ENCODE results near the gene PACSIN1. TPM values are rescaled to one million over a fixed set of nuclear protein-coding genes. Genes with fewer than 3 reads are reported as not detected.

PACSIN1 gene, protein sequence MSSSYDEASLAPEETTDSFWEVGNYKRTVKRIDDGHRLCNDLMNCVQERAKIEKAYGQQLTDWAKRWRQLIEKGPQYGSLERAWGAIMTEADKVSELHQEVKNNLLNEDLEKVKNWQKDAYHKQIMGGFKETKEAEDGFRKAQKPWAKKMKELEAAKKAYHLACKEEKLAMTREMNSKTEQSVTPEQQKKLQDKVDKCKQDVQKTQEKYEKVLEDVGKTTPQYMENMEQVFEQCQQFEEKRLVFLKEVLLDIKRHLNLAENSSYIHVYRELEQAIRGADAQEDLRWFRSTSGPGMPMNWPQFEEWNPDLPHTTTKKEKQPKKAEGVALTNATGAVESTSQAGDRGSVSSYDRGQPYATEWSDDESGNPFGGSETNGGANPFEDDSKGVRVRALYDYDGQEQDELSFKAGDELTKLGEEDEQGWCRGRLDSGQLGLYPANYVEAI
- total RNA-seq (under 1 TPM; 0.41 to 0.47 TPM), polyA plus RNA-seq (under 1 TPM; 0.06 to 0.82 (median 0.07) TPM), total RNA-seq (0 to 0.86 (median 0.04) reads per million in 6 experiments)

DNA sequence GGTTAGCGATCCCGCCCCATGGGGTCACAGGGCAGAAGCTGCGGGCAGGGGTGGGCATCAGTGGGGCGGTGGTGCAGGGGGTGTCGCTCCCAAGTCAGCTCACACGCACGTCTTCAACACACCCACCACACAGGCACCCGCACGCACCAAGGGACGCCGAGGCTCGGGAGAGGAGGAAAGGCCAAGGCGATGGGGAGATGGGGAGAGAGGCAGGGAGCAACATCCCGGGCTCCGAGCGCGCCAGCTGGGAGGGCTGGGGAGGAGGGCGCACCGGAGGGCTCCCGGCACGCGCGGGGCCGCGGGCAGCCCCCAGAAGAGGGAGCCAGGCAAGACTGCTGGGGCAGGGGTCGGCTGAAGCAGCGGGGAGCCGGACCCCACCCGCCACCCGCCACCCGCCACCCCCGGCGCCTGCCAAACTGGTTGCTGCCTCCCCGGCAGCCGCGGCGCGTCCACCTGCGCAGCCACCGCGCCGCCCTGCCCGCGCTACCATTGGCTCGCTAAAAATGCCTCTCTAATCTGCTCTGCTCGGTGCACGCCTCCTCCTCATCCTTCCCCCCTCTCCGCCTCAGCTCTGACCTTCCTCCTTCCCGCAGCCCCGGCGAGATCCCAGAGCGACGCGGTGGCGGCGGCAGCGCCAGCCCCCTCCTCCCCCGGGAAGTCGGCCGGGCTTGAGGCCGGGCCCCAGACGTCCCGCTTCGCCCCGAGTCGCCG lies at the start of gene PACSIN1:
PACSIN1 (plus strand) TSS at position 546 of the 711 bp plus-strand sequence. CDS start 60,230 bp downstream, outside the sequence.
- no peaks in the 10 kb centered on the region for H3K36me3 Mint-ChIP-seq
- peaks cover 16 to 38% (median 24%) of the 10 kb centered on the region in 5 donors for H3K27me3 Mint-ChIP-seq
- peaks cover 3 to 23% (median 7%) of the 10 kb centered on the region in 4 donors for H3K4me1 Mint-ChIP-seq
- peak within 1 kb of the TSS in 1 of 10 donors; percentile 40 for H3K27ac Mint-ChIP-seq
- H3K4me3 Mint-ChIP-seq, result peak within 1 kb of the TSS; percentile 7 to 75 (median 58)
- no peaks in the 10 kb centered on the region for H3K9me3 Mint-ChIP-seq
- POLR2A ChIA-PET, result interaction anchor here (0.5 kb wide), 1 partner anchor 120 kb away, joined by 3 read pairs; no protein-coding TSS in a partner anchor
- DNase-seq (no peak), ATAC-seq (peak; percentile 63 to 67)

DNA sequence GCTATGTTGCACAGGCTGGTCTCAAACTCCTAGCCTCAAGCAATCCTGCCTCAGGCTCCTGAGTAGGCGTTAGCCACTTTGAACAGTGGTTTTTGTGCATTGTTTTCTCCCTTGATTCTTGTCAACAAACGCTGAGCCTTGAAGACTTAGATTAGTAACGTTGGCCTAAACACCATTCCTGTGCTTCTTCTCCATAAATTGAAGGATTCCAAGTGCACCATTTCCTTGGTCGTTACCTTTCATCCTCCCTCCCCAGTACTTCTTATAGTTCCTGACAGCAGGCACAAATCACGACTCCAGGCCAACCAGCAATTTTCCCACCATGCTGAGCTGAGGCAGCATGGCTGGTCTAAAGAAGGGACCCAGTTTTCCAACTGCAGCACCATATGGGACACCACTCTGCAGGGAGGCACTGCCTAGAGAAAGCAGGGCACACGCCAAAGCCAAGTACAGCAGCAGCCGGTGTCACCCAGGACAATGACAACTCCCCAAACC lies 49.0 kb upstream of the PACSIN1 start:
- peak overlapping the region in 2 of 10 donors; percentile 40 to 58 for H3K27ac Mint-ChIP-seq
- no peaks in the 10 kb centered on the region for H3K27me3 Mint-ChIP-seq
- POLR2A ChIA-PET, result interaction anchor here (2.9 to 4.6 kb wide), 2 partner anchors 8 to 168 kb away, joined by 28 to 34 read pairs; partner anchors contain the start of genes RPS10 and SMIM29
- no peaks in the 10 kb centered on the region for H3K9me3 Mint-ChIP-seq
- H3K36me3 Mint-ChIP-seq, result peaks cover 5 to 76% (median 9%) of the 10 kb centered on the region in 3 donors
- peaks cover 9 to 22% (median 14%) of the 10 kb centered on the region in 4 donors for H3K4me1 Mint-ChIP-seq
- ATAC-seq (no peak), DNase-seq (no peak)
- peak overlapping the region in 1 of 10 donors; percentile 13 for H3K4me3 Mint-ChIP-seq

DNA sequence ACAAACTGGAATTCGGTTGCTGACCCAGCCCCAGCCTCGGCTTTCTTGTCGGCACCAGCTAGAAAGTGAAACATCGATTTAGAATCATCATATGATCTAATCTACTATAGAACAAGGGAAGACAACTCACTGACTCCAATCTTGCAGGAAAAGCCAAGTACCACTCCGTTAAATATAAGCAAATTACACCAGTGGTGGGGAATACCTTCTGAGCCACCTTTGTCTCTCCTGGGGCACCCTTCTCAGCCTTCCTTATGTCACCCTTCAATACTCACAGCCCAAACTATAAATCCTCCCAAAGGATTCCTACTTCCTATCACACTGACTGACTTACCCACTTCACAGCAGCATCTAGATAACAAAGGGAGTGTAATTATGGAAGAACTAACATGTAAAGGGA lies 47.5 kb upstream of the PACSIN1 start:
- peaks cover 5 to 88% (median 11%) of the 10 kb centered on the region in 3 donors for H3K36me3 Mint-ChIP-seq
- H3K4me1 Mint-ChIP-seq, result peaks cover 10 to 29% (median 17%) of the 10 kb centered on the region in 4 donors
- no peaks in the 10 kb centered on the region for H3K27me3 Mint-ChIP-seq
- peak overlapping the region in 4 of 10 donors; percentile 8 to 56 (median 18) for H3K27ac Mint-ChIP-seq
- H3K4me3 Mint-ChIP-seq, result no peak overlapping the region
- POLR2A ChIA-PET, result no interaction called here
- H3K9me3 Mint-ChIP-seq, result no peaks in the 10 kb centered on the region
- DNase-seq, result no peak
- no peak for ATAC-seq

DNA sequence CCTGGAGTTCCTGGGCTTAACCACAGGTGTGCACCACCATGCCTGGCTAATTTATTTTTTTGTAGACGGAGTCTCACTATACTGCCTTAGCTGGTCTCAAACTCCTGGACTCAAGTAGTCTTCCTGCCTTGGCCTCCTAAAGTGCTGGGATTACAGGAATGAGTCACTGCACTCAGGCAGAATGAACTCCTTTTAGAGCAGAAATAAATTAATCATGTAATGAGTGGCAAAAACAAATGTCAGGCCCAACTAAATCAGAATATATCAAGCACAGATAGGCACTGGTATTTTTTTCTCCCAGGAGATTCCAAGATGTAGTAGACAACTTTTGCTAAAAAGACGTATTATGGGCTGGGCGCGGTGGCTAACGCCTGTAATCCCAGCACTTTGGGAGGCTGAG lies 42.6 kb upstream of the PACSIN1 start:
- Mint-ChIP-seq H3K4me1 (peaks cover 14 to 47% (median 34%) of the 10 kb centered on the region in 4 donors), H3K9me3 (no peaks in the 10 kb centered on the region), H3K36me3 (peaks cover 4 to 72% (median 13%) of the 10 kb centered on the region in 3 donors), H3K27ac (peak overlapping the region in 7 of 10 donors; percentile 27 to 96 (median 56)), H3K4me3 (peak overlapping the region in 7 of 10 donors; percentile 4 to 75 (median 28)), H3K27me3 (no peaks in the 10 kb centered on the region)
- ATAC-seq (no peak), DNase-seq (no peak)
- POLR2A ChIA-PET, result interaction anchor here (1.2 to 3.5 kb wide), 3 partner anchors 8 to 227 kb away, joined by 4 to 34 read pairs (median 8); no protein-coding TSS in a partner anchor

DNA sequence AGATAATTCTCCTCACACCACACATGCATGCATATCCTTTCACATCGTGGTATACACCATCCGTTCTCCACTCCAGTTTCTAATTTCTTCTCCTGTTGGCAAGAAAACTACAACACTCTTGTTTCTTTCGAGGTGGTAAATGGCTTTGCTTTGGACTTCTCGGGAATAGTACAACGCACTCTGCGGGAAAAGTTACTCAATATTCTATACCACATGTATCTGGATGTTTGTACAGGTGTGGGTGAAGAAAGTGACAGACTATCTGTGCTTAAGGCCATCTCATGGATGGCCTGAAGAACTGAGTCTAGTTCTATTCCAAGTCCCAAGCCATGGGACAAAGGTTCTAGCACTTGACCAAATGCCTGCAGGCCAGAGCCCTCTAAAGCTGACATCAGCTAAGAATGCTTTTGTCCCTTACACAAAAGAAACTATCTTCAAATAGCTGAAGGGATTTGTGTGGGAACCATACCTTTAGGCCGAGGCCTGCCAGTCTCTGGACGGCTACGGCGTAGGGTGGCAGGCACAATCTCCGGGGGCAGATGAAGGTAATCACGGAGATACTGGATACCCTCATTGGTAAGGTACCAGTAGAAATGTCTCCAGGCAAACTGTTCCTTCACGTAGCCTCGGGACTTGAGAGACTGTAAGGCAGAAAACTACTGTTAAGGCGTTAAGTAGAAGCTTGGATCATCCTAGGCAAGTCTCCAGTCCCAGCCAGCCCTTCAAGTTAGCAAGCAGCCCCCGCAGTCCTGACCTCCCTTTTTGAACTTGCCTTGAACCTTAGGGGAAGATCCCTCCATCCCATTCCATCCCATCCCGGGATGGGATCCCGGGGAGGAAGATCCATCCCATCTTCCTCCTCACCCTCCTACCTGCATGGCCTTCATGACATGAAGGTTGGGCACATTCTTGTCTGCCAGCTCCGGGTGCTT lies 41.4 kb upstream of the PACSIN1 start:
- H3K27ac Mint-ChIP-seq, result peak overlapping the region; percentile 96 to 99 (median 98)
- peaks cover 4 to 60% (median 13%) of the 10 kb centered on the region in 3 donors for H3K36me3 Mint-ChIP-seq
- no peak for ATAC-seq
- POLR2A ChIA-PET, result interaction anchor here (0.8 to 3.5 kb wide), 8 partner anchors 9 to 235 kb away, joined by 3 to 34 read pairs (median 6); no protein-coding TSS in a partner anchor
- no peaks in the 10 kb centered on the region for H3K9me3 Mint-ChIP-seq
- DNase-seq, result no peak
- H3K4me3 Mint-ChIP-seq, result peak overlapping the region; percentile 93 to 99 (median 98)
- H3K27me3 Mint-ChIP-seq, result no peaks in the 10 kb centered on the region
- peaks cover 11 to 42% (median 34%) of the 10 kb centered on the region in 4 donors for H3K4me1 Mint-ChIP-seq

DNA sequence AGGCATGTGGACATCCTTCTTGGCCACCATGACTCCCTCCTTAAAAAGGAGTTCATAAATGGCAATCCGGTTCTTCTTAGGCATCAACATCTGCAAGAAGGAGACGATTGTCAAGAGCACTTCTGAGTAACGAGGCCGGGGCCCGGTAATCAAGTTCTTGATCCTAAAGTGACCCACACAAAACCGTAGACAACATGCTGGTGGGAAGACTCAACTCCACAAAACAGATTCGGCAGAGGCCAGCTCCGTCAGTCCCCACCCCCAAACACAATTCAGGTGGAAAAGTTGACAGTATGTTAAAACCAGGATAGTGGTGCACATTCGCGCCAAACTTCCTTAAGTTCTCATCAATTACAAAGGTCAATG lies 40.8 kb upstream of the PACSIN1 start:
- Mint-ChIP-seq H3K27me3 (no peaks in the 10 kb centered on the region), H3K36me3 (peaks cover 4 to 53% (median 13%) of the 10 kb centered on the region in 3 donors), H3K4me1 (peaks cover 11 to 39% (median 34%) of the 10 kb centered on the region in 4 donors), H3K9me3 (no peaks in the 10 kb centered on the region), H3K4me3 (peak overlapping the region; percentile 93 to 99 (median 98)), H3K27ac (peak overlapping the region; percentile 96 to 99 (median 98))
- DNase-seq, result peak in 1 of 10 donors; percentile 3
- ATAC-seq, result no peak
- POLR2A ChIA-PET, result interaction anchor here (0.8 to 3.5 kb wide), 9 partner anchors 10 to 834 kb away, joined by 3 to 34 read pairs (median 6); no protein-coding TSS in a partner anchor

DNA sequence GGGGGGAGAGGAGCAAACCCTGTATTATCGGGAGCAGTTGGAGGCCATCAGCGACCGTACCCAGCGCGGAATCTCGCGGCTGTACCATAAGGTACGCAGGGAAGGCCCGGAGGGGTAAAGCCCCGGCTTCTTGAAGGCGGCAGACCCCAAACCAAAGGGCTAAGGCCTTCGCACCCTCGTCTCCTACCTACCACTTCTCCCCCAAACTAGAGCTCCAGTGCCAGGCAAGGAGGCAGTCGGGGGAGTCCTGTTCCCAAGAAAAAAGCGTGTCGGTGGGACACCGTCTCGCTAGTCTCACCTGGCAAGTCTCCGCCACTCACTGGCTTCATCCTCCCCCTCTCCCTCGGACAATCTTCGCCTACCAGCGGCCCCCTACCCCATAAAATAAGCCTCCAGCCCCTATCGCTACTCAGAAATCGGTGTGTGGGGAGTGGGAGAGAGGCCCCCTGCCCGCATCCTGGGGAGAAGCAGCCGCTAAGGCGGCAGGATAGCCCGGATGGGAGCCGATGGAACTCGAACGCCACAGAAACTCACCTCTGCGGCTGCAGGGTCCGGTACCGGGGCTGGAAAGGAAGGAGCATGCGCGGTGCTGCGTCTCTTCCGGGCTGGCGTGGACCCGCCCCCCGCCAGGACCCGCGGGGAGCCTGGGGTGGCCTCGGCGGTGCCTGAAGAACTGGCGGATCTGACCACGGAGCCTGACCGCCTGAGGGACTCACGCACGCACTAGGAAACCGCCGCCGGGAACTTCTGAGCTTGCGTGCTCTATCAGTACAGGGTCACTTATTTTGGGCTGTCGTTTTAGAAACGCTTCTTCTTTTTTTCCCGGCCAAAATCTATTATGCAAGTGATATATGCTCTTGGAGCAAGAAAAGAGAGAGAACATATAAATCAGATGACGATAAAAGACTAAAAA lies 40.1 kb upstream of the PACSIN1 start, which contains the start of gene RPS10:
RPS10 (minus strand) TSS at position 572 of the 913 bp plus-strand sequence. CDS start 848 bp downstream, outside the sequence.
- Mint-ChIP-seq H3K9me3 (no peaks in the 10 kb centered on the region), H3K4me1 (peaks cover 11 to 39% (median 34%) of the 10 kb centered on the region in 4 donors), H3K36me3 (peaks cover 4 to 47% (median 13%) of the 10 kb centered on the region in 3 donors), H3K27me3 (no peaks in the 10 kb centered on the region), H3K27ac (peak within 1 kb of the TSS; percentile 96 to 99 (median 98)), H3K4me3 (peak within 1 kb of the TSS; percentile 93 to 99 (median 98))
- POLR2A ChIA-PET, result interaction anchor here (0.6 to 3.5 kb wide), 14 partner anchors 11 to 835 kb away, joined by 3 to 34 read pairs (median 4); partner anchors contain the start of genes HMGA1 and NUDT3
- DNase-seq (peak; percentile 80 to 92 (median 89)), ATAC-seq (peak; percentile 90 to 96)

DNA sequence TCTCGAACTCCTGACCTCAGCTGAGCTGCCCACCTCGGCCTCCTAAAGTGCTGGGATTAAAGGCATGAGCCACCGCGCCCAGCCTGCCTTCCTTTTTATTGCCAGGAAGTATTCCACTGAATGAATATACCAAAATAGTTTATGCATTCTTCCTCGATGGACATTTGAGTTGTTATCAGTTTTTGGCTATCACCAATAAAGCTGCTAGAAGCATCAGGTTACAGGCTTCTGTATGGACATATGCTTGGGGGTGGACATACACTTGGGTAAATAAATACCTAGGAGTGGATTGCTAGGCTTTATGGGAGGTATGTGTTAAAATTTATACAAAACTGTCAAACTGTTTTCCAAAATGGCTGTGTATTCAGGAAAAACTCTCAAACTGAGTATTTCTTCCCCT lies 30.0 kb upstream of the PACSIN1 start:
- no peak for DNase-seq
- Mint-ChIP-seq H3K27me3 (no peaks in the 10 kb centered on the region), H3K4me1 (no peaks in the 10 kb centered on the region), H3K9me3 (peaks cover 0 to 2% (median 0%) of the 10 kb centered on the region in 9 donors), H3K36me3 (no peaks in the 10 kb centered on the region), H3K27ac (no peak overlapping the region), H3K4me3 (no peak overlapping the region)
- POLR2A ChIA-PET, result interaction anchor here (0.6 to 1.0 kb wide), 4 partner anchors 8 to 372 kb away, joined by 3 to 4 read pairs (median 3); no protein-coding TSS in a partner anchor
- ATAC-seq, result no peak

DNA sequence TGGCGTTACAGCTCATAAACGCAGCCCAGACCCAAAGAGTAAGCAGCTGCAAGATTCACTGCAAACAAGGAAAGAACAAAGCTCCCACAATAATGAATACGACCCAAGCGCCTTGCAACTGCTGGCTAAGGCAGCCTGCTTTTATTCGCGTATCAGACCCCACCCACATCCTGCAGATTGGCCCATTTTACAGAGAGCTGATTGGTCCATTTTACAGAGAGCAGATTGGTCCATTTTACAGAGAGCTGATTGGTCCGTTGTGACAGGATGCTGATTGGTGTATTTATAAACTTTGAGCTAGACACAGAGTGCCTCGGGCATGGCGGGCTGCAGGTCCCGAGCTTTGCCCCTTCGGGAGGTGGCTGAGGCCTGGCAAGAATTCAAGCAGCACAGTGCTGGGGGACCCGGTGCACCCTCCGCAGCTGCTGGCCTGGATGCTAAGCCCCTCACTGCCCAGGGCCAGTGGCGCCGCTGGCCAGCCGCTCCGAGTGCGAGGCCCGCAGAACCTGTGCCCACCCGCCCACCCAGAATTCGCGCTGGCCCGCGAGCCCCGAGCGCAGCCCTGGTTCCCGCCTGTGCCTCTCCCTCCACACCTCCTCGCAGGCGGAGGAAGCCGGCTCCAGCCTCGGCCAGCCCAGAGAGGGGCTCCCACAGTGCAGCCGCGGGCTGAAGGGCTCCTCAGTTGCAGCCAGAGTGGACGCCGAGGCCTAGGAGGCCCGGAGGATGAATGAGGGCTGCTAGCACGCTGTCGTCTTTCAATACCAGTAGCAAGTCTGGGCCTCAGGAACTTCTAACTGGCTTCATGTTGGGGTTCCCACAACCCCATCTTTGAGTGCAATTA lies 28.9 kb upstream of the PACSIN1 start:
- peaks cover 0 to 2% (median 0%) of the 10 kb centered on the region in 4 donors for H3K4me1 Mint-ChIP-seq
- H3K36me3 Mint-ChIP-seq, result no peaks in the 10 kb centered on the region
- H3K27ac Mint-ChIP-seq, result peak overlapping the region in 1 of 10 donors; percentile 29
- H3K9me3 Mint-ChIP-seq, result peaks cover 0 to 2% (median 0%) of the 10 kb centered on the region in 9 donors
- H3K27me3 Mint-ChIP-seq, result peaks cover 0 to 3% (median 0%) of the 10 kb centered on the region in 5 donors
- no peak for DNase-seq
- H3K4me3 Mint-ChIP-seq, result no peak overlapping the region
- no peak for ATAC-seq
- POLR2A ChIA-PET, result interaction anchor here (1.0 kb wide), 1 partner anchor 11 kb away, joined by 3 read pairs; no protein-coding TSS in a partner anchor

DNA sequence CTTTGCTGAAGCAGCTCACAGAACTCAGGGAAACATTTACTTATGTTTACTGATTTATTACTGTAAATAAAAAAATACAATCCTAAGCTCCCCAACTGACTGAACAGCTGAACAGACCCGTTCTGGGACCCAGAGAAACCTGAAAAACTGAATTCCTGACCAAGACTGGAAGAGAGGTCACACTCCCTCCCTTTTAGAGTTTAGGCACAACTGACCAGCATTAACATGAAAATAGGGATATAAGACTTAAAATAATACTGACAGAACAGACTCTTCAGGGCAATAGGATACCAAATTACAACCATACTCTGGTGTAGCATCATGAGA lies 28.3 kb upstream of the PACSIN1 start:
- Mint-ChIP-seq H3K27me3 (peaks cover 0 to 3% (median 0%) of the 10 kb centered on the region in 5 donors), H3K4me3 (no peak overlapping the region), H3K9me3 (peaks cover 0 to 2% (median 0%) of the 10 kb centered on the region in 9 donors), H3K4me1 (peaks cover 0 to 2% (median 0%) of the 10 kb centered on the region in 4 donors), H3K27ac (no peak overlapping the region), H3K36me3 (no peaks in the 10 kb centered on the region)
- POLR2A ChIA-PET, result no interaction called here
- no peak for DNase-seq
- no peak for ATAC-seq

Measured in naive thymus-derived CD8-positive, alpha-beta T cell (primary cell).